HEK293T (cell line): ENCODE results near the gene CBX5.

ENCODE experiments used
- ARNT ChIP-seq: fragments of 450-650 bp; IDR thresholded peaks from 2 replicates; pipeline ENCODE4 v1.6.1; 2017; ENCODE audit warnings: mild to moderate bottlenecking
- BHLHE40 ChIP-seq: fragments of 450-650 bp; IDR thresholded peaks from 2 replicates; pipeline ENCODE4 v1.6.1; 2016; ENCODE audit warnings: mild to moderate bottlenecking, moderate library complexity, borderline replicate concordance
- ELF4 ChIP-seq: fragments of 450-650 bp; IDR thresholded peaks from 2 replicates; pipeline ENCODE4 v1.6.1; 2017; ENCODE audit warnings: antibody characterized with exemption
- FOXA1 ChIP-seq: fragments of 450-650 bp; IDR thresholded peaks from 2 replicates; pipeline ENCODE4 v1.6.1; 2016; ENCODE audit warnings: mild to moderate bottlenecking
- FOXK2 ChIP-seq: fragments of 450-650 bp; IDR thresholded peaks from 2 replicates; pipeline ENCODE4 v1.6.1; 2016; ENCODE audit warnings: mild to moderate bottlenecking
- FOXM1 ChIP-seq: fragments of 450-650 bp; IDR thresholded peaks from 2 replicates; pipeline ENCODE4 v1.6.1; 2017; ENCODE audit warnings: mild to moderate bottlenecking, borderline replicate concordance
- HDGF ChIP-seq: fragments of 450-650 bp; IDR thresholded peaks from 2 replicates; pipeline ENCODE4 v1.6.1; 2017; ENCODE audit warnings: antibody characterized with exemption, borderline replicate concordance
- NFRKB ChIP-seq: fragments of 450-650 bp; IDR thresholded peaks from 2 replicates; pipeline ENCODE4 v1.6.1; 2016; ENCODE audit warnings: mild to moderate bottlenecking, moderate library complexity
- SP1 ChIP-seq: fragments of 450-650 bp; IDR thresholded peaks from 2 replicates; pipeline ENCODE4 v1.6.1; 2017

GRCh38 chr12:54182086-54182485 lies 97.8 kb downstream of the CBX5 start:
- TF ChIP-seq BHLHE40: no peak
- TF ChIP-seq SP1: no peak
- no peak for TF ChIP-seq ARNT
- TF ChIP-seq FOXA1: no peak
- TF ChIP-seq FOXM1: no peak
- no peak for TF ChIP-seq NFRKB
- no peak for TF ChIP-seq HDGF
- no peak for TF ChIP-seq FOXK2
- TF ChIP-seq ELF4: no peak
